NCI-H82 (cell line): ENCODE results near the gene INTS11.
"Not testable (repeated sequence)": the region's sequence is repeated elsewhere in the genome, so short reads cannot be mapped to it uniquely, and the experiment has no call there.

Experiments used
- DNase-seq: peaks from one replicate; lab custom pipeline; 2025; lab: John Stamatoyannopoulos, UW

Gene INTS11

DNA sequence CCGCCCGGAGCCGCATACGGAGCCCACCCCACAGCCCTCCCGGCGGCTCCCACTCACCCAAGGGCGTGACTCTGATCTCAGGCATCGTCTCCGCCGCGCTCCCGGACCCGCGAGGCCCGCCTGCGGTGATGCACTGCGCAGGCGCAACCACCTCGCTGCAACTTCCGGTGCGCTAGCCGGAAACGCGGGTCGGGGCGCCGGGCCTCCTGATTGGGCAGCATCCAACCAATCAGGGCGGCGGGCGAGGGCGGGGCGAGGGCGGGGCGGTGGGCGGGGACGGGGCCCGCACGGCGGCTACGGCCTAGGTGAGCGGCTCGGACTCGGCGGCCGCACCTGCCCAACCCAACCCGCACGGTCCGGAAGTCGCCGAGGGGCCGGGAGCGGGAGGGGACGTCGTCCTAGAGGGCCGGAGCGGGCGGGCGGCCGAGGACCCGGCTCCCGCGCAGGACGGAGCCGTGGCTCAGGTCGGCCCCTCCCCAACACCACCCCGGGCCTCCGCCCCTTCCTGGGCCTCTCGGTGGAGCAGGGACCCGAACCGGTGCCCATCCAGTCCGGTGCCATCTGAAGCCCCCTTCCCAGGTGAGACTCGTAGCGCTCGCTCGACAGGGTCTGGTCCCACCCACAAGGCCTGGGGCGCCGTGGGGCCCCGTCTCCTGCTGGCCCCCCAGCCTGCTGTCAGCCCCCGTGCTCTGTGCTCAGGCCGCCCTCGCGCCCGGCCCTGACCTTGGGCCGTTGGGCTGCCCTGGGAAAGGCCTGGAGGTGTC, at the start of gene INTS11, which contains the start of gene CPTP:
Gene INTS11 (minus strand): TSS at position 137 of the 764 bp plus-strand sequence. CDS start 52 bp downstream, at position 85.
Gene CPTP (plus strand): TSS at position 279 of the 764 bp plus-strand sequence. CDS start 2,109 bp downstream, outside the sequence.
- DNase-seq: peak; percentile 95

DNA sequence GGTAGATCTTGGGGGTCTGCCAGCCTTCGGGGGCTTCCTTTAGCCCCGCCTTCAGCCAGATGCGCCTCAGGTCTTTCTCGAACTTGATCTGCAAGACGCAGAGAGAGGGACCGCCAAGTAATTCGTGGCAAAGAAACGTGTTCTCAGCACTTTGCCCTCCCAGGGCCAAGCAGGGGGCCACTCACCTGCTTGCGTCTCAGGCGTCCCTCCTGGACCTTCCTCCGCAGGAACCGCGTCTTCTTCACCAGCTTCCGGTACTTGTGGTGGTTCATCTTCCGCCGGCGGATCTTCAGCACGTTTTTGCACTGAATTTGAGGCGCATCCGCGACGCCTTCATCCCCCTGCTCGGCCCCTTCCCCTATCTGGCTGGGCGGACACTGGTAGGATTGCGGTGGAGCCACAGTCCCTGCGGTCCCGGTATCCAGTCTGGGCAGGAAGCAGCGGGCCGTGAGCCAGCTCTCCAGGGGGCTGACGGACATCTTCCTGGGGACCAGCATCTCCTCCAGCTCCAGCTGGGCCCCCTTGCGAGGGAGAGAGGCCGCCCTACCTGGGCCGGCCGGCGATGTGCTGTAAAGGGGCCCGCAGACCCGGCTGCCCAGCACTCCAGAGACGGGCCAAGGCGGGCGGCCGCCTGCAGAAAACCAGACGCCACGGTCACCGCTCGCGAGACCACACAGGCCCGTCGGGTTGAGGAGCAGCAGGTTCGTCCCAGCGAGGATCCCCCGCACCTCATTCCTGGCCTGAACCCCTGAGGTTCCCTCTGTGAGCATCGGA, 49.5 kb upstream of the INTS11 start:
- DNase-seq: no peak

DNA sequence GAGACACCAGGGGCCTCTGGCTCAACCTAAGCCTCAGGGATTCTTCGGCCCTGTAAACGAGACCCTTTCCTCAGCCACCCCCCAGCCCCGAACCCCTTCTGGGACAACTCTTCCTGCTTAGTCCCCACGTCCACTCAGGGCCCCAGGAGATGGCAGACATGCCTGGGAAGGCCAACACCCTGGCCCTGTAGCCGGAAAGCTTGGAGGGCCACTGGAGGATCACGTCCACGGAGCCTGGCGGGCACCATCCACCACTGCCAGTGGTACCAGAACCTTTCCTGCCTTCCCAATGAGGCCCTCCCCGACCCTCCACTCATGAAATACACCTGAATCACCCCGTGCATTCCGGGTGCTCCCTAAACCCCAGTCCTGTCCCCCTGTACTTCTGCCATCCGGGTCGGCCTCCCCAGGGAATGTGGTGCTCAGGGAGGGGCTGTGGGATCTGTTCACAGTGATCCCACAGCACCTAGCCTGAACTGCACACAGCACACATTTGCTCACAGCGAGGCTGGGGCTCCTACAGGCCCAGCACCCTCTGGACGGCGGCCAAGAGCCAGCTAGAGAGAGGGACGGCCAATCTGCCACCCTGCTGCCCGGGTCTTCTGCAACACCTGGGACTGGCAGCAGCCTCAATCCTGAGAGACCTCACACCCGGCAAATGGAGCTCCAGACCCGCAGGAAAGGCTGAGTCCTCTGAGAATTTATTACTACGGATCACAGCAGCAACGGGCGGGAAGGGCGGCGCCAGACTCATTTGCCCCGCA, 48.8 kb upstream of the INTS11 start:
- no peak for DNase-seq

GRCh38 chr1:1371746-1372711, 47.6 kb upstream of the INTS11 start:
- peak; percentile 87 for DNase-seq

DNA sequence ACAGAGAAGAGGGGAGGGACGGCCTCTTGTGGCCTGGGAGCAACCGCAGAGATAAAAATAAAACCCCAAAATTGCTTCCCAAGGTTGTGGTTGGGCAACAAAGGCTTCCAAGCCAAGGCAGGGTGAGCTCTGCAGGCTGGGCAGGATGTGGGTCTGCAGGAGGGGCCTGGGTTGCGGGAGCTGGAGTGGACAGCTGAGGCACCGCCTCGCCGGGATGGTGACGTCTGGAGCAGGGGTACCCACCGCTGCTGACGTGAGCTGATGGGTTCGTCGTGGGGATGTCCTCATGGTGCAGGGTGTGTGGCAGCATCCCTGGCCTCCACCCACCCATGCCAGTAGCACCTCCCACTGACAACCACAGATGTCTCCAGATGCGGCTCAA, 46.9 kb upstream of the INTS11 start:
- no peak for DNase-seq

GRCh38 chr1:1370771-1371300, 46.4 kb upstream of the INTS11 start:
- DNase-seq: no peak

GRCh38 chr1:1370094-1370493, 45.6 kb upstream of the INTS11 start:
- DNase-seq: not testable (repeated sequence)

DNA sequence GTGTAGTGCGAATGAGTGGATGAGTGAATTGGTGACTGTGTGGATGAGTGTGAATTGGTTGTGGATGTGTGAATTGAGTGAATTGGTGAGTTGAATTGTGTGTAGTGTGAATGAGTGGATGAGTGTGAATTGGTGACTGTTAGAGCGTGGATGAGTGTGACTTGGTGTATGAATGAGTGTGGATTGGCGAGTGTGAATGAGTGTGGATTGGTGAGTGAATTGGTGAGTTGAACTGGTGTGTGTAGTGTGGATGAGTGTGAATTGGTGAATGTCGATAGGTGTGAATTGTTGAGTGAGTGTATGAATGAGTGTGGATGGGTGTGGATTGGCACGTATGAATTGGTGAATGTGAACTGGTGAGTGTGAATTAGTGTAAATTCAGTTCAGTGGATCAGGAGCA, 42.9 kb upstream of the INTS11 start:
- DNase-seq: no peak

DNA sequence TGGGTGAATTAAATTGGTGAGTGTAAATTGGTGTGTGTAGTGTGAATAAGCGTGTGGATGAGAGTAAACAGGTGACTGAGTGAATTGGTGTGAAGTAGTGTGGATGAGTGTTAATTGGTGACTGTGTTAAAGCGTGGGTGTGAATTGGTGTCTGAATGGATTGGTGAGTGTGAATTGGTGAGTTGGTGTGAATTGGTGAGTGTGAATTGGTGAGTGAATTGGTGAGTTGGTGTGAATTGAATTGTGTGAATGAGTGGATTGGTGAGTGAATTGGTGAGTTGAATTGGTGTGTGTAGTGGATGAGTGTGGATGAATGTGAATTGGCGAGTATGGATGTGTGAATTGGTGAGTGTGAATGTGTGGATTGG, 42.2 kb upstream of the INTS11 start:
- DNase-seq: no peak

DNA sequence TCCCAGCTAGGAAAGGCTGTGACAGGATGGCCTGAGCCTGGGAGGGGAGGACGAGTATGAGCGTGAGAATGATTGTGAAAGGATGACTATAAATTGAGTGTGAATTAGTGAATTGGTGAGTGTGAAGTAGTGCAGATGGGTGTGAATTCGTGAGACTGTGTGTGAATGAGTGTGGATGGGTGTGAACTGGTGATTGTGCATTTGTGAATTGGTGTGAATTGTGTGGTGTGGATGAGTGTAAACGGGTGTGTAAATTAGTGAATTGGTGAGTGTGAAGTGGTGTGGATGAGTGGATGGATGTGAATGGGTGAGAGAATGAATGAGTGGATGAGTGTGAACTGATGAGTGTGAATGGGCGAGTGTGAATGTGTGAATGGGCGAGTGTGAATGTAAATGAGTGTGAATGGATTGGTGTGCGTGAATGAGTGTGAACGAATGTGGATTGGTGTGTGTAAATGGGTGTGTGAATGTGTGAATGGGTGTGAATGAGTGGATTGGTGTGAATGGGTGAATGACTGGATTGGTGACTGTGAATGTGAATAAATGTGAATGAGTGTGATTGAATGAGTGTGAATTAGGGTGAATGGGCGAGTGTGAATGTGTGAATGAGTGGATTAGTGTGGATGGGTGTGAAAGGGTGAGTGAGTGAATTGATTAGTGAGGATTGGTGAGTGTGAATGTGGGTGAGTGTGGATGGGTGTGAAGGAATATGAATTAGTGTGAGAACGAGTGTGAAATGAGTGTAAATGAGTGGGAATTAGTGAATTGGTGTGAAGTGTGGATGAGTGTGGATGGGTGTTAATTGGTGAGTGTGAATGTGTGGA, 41.6 kb upstream of the INTS11 start:
- no peak for DNase-seq

- no peak for DNase-seq
Measured at GRCh38 chr1:1364266-1364665, 39.8 kb upstream of the INTS11 start.

DNA sequence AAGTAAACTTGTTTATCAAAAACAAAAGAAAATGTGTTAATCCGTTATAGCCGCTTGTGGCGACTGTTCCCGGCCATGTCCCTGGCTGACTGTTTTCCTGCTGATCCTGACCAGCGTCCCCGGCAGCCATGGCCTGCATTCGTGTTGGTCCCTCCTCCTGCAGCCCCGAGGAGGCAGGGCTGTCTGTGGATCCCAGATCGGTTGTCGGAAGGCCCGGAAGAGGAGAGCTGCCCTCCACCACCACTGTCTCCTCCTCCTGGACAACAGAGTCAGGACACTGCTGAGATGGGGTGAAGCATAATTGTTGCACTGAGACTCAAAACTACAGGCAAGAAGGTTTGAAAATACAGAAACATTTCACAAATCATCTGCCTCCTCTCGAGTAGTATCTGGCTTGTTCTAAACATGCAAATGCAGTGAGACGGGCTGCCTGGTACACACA, 37.5 kb upstream of the INTS11 start:
- DNase-seq: no peak

- no peak for DNase-seq
Measured at GRCh38 chr1:1361233-1361981, 36.9 kb upstream of the INTS11 start.

DNA sequence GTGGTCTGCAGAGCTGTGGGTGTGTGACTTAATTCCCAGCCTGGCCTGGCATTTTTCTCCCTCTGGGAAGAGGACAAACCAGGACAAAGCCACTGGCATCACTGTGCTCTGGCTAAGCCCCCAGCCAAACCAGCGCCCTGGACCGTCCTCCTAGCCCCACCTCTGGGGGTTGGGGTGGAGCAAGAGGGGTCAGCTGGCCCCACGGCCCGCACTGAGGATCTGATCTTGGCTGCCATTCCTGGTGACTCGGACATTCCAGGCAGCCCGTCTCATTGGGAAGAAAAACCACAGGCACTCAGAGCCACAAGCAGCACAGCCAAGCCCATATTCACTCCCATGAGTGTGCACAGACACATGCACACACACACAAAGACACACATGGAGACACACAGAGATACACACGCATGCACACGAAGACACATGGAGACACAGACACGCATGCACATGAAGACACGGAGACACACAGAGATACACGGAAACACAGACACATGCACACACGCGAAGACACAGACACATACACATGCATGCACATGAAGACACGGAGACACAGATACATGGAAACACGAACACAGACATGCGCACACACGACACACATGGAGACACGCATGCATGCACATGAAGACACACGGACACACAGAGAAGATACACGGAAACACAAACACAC, 36.2 kb upstream of the INTS11 start:
- no peak for DNase-seq

DNA sequence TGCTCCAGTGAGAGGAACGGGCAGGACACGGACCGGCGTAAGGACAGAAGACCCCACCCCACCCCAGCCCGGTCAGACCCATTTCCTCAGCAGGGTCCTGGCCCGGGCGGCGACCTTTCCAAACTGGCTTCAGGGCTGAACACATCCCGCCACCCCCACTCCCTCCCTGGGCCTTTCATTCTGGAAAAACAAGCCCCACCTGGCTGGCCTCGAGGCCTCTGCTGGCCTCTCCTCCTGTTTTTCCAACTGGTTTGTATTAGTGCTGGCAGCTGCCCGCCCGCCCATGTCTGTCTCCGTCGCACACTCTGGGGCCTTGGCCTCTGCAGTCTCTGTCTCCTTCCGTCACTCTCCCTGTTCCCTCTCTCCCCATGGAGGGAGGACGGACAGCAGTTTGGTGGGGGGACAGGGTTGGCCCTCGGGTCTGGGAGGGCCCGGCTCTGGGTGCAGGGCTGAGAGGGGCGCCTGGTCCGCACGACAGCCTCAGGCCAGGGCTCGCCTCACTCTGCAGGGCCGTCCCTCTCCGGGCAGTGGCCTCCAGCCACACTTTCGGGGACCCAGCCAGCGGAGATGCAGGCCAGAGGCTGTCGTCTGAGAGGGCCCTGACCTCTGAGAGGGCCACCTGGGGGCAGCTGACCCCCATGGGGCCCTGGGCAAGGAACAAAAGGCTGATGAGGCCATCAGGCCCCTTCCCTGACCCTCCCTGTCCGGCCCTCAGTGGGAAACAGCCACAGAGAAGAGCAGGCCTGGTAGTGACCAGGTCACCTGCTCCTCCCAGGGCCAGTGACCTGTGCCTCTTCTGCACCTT, 35.4 kb upstream of the INTS11 start:
- DNase-seq: peak; percentile 41

- DNase-seq: no peak
Measured at GRCh38 chr1:1359308-1359663, 34.8 kb upstream of the INTS11 start.

- peak; percentile 96 for DNase-seq
Measured at GRCh38 chr1:1358433-1359271, 34.2 kb upstream of the INTS11 start, which contains the start of gene MXRA8. TSS of gene MXRA8 (minus strand) at chr1:1358555. CDS start at chr1:1358504, 51 bp downstream.
